NCI-H524 (cell line): ENCODE measurements around the gene KDELR3.
A peak's percentile ranks its signal among the peaks of the same experiment; 100 is the strongest.

Source experiments
- DNase-seq, 2 experiments: peaks; one replicate each; lab custom pipeline; 2025; lab: John Stamatoyannopoulos, UW

The KDELR3 gene

DNA sequence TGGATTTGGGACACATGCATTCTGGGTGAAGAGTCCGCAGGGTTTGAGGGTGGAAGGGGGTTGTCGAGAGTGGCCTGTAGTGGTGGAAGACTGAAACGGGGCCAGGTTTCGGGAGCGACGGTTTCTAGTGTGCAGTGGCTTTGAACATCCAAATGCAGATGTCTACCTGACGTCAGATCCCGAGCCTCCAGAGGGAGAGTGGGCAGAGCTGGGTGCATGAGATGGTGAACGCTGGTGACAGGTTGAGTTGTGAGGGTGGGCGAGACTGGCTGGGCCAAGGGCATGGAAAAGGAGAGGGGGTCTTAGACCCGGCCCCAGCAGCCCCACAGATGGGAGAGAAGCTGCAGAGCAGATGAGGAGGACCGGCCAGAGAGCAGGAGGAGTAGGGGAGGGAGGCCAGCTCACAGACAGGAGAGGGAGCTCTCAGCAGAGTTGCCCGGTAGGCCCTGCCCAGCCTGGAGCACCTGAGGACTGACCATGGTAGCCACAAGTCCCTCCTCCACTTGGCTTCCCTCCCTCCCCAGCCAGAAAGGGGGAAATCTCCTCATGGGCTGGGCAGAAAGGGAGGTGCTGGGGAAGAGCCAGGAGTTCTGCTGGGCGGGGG lies 27.0 kb upstream of the KDELR3 start:
- no peak for DNase-seq

DNA sequence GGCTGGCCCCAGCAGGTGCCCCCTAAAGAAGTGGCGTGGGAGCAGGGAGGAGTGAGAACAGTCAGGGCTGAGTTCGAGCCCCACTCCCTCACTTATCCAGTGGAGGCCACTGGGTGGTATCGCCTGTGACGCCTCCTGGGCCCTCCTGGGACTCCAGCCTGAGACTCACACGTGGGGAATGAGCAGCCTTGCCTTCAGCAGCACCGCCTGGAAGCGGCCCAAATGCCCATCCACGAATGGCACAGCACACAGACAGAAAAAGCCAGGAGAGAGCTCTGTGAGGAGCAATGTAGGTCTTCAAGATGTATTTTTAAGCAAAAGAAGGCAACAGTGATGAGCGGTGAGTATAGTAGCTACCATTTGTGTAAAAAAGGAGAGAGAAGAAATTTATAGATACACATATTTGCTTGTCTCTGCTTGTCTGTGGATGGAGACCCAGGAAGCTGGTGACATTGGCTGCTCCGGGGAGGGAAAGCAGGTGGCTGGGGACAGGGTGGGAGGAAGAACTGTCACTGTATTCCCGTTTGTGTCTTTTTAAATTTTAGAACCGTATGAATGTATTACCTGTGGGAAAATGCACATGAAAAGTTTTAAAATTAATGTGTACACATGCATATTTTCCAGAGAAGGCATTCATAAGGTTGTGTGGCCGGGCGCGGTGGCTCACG lies 26.1 kb upstream of the KDELR3 start:
- DNase-seq, result no peak

DNA sequence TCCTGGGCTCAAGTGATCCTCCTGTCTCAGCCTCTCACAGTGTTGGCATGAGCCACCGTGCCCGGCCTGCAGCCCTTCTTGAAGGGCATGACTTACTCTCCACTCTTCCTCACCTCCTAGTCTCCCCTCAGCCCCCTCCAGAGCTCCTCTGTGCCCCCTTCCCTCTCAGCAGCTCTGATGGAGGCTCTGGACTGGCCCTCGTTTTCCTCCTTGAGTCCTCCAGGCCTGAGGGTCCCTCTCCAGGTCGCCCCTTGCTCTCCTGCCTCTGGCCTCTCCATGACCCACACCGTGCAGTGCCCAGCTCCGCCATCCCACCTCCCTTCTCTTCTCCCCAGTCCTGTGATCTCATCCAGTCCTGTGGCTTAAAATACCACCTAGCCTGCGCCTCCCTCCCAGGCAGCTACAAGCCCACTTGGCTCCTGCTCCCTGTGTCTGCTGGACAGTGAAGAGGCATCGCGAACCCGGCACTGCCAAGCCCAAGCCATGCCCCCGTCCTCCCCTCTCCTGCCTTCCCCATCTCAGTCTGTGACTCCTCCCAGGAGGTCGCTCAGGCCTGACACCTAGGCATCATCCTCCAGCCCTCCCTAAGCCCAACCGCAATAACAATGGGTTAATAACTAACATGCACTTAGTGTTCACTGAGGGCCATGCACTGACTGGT lies 24.8 kb upstream of the KDELR3 start:
- DNase-seq, result no peak

DNA sequence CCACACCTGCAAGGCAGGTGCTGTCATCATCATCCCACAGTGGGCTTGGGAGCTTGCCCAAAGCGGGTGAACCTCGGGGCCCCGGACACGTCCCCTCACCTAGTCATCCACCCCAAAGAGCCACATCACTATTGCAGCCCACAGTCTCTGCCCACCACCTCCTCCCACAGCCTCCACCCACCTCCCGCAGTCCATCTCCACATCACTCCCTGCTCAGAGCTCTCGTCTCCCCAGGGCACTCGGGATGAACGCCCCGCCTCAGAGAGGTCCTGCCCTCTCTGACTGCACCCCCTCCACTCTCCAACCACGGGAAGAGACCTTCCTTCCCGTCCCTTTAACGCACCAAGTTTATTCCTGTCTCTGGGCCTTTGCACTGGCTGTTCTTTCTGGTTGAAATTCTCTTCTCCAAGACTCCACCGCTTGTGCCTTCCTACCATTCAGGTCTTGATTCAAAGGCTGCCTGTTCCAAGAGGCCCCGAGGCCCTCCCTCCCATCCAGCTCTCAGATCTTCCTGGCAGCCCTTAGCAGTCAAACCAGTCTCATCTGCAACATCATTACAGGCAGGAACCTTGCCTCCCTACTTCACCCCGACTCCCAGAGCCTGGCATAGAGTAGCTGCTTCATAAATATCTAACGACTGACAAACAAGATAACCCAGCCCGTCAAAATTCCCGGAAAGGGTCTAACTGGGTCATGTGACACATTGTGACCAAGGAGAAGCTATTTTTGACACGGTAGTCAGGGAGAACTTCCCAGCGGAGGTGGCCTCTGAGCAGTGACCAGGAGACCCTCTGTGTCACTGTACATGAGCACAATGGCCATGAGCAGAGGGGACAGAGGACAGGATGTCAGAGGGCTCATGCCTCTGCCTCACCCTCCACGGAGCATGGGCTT lies 24.0 kb upstream of the KDELR3 start:
- DNase-seq, result no peak

DNA sequence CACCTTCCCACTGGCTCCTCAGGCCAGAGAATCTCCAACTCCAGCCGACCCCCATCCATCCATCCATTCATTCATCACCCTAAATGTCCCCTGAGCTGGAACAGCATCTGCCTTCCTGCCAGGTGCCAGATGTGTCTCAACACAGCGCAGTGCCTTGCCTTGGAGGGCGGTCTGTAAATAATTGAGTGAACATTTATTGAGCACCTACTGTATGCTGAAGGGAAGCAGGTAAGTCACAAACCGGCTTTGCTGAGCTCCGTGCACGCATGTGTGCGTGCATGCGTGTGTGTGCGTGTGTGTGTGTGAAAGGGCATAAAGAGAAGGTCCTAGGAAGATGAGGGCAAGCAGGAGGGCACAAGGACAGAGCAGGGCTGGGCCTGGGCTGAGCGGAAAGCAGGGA lies 23.1 kb upstream of the KDELR3 start:
- DNase-seq, result no peak

DNA sequence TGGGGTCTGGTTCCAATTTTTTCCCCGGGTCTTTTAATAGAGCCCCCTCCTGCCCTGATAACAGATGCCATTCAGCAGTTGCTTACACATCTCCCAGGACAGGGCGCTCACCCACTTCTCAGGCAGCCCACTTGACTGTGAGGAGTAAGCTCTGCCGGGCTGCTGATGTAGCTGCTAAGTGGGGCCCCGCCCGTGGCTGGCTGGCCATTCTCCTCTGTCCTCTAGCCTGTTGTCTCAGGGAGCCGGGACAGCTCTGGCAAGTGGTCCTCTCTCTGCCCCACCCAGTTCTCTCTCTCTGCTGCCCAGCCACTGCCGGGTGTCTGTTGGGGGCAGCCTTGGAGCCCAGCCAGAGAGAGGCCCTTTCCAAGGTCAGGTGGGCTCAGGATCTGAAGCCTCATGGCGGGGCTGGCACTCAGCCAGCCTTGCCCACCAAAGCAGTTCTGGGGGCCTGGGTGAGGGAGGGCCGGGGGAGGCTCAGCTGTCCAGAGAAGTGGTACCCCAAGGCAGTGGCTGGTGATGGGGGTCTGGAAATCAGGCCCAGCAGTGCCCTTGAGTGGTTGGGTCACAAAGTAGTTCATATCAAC lies 21.8 kb upstream of the KDELR3 start:
- DNase-seq, result peak in 1 of 2 experiments; percentile 26

DNA sequence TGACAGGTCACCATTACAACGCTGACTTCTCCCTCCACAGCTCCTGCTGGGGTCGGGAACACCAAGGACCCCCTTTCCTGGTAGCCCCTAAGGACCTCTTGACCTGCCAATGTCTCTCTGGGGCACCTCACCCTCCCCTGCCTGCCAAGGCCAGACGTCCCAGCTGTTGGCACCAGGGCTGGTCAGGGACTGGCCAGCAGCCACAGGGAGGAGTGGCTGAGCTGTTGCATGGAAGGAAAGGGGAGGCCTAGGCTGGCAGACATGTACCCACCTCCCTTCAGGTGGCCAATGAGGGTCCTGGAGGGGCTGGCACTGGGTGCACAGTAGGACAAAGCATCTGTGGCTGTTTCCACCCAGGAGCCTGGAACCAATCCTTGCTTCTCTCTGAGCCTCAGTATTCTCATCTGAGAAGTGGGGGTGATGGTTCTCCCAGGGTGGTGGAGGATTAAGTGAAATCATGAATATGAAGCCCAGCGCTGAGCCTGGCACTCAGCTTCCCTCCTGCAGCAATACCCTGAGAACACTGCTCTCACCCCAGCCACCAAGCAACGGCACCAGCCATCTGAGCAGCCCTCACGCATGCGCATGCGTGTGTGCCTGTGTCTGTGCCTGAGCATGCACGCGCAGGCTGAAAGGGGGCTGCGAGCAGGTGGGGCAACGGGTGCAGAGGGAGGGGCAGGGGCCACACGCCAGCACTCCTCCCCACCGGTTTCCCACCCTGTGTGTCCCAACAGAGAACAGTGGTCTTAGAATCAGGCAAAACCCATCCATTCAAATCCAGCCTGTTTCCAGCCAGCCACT lies 18.8 kb upstream of the KDELR3 start:
- DNase-seq, result no peak

DNA sequence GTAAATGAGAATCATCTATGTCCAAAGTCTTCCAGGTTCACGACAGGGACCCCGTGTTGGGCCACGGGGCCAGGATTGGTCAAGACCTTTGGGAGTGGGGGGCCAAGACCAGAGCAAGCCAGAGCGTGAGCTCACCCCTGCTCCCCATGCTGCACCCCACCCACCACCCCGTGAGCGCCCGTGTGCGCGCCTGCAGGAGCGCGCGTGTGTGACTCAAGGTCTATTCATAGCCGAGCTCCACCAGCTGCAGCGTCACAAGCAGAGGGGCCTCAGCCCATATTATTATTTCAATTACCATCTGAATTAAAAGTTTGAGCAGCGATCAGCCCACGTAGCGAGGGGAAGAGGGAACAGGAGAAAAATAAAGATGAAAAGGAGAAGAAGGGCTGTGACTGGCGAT lies 18.1 kb upstream of the KDELR3 start:
- no peak for DNase-seq

DNA sequence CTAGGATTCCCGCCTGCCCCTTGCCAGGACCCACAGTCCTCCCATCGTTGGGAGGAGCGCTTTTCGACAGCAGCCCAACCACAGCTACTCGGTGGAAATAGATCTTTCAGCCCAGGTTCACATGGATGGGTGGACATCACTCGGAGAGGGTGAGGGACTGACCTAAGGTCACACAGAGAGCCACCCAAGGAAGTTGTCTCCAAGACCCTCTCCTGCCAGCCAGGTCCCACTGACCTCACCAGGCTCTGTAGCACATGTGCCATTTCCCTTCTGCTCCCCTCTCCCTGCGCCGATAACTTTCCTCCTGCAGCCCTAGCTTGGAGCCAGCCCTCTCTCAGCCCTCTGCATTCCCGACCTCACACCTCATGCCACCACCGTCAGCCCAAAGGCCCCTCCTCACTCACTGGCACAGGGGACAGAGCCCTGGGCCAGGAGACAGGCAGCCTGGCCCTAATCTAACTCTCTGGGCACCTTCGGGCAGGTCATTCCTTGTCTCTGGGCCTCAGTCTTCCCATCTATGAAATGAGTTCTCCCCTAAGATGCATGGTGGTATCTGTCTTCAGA lies 17.6 kb upstream of the KDELR3 start:
- no peak for DNase-seq

DNA sequence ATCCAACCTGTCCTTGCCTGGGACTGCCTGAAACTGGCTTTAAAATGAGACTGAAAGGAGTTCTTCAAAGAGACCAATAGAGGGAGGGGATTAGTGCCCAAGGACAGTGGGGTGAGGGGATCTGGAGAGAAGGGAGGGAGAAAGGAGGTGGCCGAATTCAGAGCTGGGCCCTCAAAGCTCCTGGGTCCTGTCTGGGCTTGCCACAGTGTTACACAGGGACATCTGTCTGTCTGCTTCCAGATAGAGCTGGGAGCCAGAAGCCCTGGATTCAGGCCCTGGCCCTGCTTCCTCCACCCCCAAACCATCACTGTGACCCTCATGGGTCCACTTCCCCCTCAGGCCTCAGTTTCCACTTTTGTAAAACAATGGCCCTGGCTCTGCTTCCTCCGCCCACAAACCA lies 16.5 kb upstream of the KDELR3 start:
- DNase-seq, result peak in 1 of 2 experiments; percentile 46

DNA sequence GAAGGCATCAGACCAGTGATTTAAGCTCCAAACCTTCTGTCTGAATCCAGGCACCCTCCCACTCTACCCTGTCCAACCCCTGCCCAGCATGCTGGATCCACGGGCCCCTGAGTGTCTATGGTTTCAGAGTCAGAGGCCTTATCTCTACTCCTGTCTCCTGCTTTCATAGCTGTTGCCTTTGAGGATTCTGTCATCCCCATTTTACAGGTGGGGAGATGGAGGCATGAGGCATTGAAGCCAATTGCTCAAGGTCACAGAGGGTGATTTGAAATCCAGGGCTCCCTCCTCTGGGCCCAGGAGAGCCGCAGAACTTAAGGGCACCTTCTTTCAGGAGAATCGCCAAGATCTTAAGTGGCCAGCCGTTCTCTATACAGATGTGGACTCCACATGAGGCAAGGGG lies 16.0 kb upstream of the KDELR3 start:
- DNase-seq, result no peak

DNA sequence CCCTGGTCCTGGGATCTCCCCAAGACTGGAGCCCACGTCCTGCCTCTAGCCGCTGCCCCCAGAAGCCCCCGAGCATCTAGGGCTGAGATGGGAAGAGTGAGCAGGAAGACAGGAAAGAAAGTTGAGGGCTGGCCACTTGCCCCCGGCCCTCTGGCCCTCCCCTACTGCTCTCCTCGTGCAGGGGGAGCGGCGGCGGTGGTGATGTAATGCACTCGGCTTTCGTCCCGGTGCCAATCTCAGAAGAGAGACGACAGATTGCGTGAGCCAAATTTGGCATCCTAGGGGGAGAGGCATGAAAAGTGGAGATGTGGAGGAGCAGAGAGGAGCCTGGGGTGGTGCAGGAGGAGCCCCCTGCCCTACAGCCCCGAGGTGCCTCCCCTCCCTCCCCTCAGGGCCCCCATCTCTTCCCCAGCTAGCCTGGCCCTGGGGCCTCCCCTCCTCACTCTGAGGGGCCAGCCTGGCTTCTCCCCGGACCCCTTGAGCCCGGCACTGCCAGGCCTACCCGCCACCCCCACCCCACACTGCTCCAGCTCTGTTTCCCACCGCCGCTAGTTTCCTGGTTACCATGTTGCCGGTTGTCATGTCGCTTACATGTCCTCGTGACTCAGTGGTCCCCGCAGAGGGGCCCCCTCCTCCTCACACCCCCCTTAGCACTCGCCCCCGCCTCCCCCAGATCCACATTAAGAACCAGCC lies 15.4 kb upstream of the KDELR3 start:
- peak; percentile 59 to 75 for DNase-seq

DNA sequence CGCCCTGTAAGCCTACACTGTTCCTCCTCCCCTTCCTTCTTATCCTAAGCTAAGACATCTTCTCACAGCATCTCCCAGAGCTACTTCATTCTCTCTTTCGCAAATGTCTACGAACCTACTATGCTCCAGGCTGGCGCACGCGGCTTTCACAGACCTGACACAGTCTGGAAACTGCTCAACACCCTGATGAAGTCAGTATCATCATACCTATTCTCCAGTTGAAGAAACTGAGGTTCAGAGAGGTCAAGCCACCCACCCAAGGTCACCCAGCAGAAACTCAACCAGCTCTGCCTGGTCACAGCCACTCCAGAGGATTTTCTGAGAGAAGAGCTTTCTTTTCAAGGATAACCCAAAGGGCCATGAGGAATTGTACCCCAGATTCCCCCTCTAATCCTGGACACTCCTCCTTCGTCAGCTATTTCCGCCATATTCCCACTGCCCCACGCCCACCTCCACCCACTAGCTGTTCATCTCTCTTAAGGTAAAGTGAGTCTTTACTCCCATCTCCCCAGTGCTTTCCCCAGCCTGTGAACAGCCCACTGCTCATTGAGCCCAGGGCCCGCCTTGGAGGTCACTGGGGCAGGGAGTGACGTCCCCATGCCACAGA lies 14.7 kb upstream of the KDELR3 start:
- no peak for DNase-seq

DNA sequence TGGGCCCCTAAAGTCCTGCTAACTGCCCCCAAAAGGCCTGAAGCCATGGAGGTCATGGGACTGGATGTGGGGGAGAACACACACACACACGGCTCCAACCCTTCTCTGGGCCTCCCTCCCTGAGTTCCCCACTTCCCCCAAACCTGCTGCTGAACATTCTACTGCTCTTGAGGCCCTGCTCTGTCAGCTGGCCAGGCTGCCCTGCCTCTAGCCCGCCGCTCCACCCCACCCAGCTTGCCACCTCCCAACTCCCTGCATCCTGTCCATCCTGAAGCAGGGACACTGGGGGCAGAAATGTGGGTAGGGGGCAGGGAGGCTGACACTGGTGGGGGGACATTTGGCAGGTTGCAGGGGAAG lies 13.9 kb upstream of the KDELR3 start:
- DNase-seq, result no peak

DNA sequence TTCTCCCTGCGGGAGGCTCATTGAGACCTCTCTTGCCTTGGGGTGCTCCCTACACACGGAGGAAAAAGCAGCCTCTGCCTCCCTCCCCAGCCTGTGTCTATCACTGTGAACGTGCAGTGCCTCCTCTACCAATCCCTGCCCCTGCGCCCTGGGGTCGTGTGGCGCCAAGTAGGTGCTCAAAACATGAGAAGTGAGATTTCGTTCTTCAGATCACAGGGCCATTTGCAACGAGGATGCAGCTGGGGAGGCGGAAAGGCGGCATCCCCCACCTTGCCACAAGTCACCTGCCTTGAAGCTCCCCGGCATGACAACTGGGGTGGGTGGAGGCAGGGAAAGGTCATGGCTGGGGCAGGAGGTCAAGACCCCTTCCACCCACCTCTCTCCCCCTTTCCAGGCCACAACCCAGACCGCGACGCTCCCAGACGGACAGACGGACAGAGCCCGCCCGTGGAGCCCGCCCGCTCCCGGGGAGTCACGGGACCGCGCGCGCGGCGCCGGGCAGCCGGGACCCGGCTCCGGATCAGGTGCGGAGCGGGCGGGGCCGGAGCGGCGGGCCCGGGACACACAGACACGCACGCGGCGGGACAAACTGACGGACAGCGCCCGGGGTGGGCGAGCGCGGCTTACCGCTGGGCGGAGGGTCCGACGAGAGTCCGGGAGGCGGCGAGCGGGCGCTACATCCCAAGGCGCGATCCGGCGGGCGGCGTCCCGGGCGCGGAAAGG lies 13.4 kb upstream of the KDELR3 start:
- peak in 1 of 2 experiments; percentile 39 for DNase-seq

DNA sequence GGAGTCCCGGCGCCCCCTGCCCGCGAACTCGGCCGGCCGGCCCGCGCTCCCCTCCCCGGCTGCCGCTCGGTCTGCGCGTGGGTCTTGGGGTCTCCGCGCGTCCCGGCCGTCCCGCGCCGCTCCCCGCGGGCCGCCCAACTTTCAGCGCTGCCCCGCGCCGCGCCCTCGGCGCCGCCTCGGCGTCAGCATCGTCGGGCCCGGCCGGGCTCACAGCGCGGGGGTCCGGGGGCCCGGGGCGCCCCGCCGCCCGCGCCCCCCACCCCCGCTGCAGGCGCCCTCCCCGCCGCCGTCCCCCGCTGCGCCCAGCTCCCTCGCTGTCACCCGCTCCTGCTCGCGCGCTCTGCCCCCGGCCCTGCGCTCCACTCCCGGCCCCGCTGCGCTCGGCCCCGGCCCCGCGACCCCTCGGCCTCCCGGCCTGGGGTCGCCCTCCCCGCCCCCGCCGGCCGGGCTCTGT lies 12.8 kb upstream of the KDELR3 start, which contains the start of gene KCNJ4:
TSS of gene KCNJ4 (minus strand) at position 124 of the 454 bp plus-strand sequence. CDS start 27,067 bp downstream, outside the sequence.
- no peak for DNase-seq

DNA sequence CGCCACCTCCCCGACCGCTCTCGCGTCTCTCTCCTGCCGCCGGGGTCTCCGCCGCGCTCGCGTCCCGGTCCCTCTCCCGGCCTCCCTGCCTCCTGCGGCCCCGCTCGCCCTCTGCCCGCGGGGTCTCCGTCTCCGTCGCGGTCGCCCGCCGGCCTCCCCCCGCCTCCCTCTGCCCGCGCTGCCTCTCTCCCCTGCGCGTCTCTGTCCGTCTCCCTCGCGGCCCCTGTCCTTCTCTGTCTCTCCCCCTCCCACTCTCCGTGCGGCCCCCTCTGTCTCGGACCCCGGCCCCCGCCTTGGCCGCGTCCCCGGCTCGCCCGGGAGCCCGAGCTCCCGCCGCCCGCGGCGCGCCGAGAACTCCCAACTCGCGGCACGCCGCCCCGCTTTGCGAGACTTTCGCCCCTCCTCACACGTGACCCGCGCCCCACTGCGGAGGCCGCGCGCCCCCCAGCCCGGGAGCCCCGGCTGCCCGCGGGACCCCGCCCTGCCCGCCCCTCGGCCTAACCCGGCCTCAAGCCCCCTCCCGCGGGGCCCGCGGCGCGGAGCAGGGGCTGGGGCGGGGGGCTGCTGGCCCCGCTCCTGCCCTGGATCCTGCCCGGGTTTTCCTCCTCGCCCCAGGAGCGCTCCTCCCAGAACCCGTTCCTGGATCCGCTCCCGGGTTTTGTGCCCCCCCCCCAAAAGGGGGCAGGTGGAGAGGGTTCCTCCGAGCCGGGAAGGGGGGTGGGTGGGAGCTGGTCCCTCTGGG lies 12.2 kb upstream of the KDELR3 start:
- peak; percentile 37 to 55 for DNase-seq

DNA sequence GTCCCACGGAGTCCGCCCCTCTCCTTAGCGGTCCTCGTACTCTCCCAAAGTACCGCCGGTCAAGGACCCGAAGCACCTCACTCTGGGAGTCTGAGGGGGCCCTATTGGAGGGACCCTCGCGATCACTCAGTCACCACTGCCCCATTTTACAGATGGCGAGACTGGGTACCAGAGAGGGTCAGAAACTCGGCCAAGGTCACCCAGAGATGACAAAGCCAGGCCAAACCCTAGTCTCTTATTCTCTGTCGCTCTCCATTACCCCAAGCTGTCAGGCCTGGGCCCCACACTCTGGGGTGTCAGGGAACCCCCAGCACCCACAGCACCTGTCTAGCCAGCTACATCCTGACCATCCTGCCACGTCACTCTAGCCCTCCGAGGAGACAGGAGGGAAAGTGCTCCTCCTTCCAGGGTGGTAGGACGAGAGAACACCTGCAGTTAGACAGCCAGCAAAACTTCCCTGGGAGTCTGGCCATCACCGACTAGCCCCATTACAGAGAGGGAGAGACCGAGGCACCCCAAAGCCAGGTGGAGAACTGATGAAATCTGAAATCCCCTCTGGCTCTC lies 11.5 kb upstream of the KDELR3 start:
- DNase-seq, result no peak
